HuH-7.5 (cell line): ENCODE results near the gene SIRPG.
"Not testable (repeated sequence)": the region's sequence is repeated elsewhere in the genome, so short reads cannot be mapped to it uniquely, and the experiment has no call there.

Experiments used
- DNase-seq: peaks from one replicate; pipeline ENCODE4 v3.0.0; 2011; ENCODE audit warnings: low spot score

SIRPG gene

DNA sequence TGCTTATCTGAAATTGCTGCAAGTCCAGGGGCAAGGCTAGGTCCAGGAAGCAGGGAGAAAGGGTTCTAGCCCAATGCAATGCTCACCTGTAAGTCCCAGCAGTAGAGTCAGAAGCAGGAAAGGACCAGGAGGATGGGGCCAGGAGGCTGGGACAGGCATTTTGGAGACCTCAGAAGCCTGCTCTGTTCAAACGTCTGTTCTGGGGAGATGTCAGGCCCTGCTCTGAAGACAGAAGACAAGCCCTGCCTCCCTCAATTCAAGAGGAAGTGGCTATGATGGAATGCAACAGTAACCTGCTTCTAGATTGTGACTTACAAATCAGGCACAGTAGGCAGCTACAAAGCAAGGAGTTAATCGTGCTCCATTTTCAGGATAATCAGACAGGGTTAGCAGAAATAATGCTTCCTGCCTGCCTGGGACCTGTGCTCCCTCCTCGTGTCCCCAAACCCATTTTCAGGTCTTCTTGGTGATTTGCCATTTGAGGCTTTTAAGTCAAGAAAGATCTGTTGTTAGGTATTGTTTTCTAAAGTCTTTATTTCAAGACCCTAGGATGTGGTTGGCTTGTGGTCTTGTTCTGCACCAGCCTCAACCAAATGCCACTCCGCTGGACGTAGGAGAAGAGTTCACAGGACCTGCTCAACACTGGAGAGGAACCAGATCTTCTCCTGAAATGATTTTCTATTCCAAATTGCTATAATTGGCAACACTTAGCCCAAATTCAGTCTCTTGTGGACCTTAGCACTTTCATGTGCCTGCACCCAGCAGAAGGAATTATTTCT, at the start of gene SIRPG:
TSS of gene SIRPG (minus strand) at position 224 of the 779 bp plus-strand sequence. CDS start at position 159, 65 bp downstream.
- DNase-seq: no peak

DNA sequence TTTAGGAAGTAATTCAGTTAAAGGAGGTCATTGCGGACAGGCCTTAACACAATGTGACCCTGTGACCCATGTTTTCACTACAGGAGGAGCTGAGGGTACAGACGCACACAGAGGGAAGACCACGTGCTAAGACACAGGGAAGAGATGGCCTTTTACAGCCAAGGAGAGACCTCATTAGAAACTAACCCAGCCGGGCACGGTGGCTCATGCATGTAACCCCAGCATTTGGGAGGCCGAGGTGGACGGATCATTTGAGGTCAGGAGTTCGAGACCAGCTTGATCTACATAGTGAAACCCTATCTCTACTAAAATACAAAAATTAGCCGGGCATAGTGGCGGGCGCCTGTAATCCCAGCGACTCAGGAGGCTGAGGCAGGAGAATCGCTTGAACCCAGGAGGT, 49.3 kb upstream of the SIRPG start:
- DNase-seq: not testable (repeated sequence)

DNA sequence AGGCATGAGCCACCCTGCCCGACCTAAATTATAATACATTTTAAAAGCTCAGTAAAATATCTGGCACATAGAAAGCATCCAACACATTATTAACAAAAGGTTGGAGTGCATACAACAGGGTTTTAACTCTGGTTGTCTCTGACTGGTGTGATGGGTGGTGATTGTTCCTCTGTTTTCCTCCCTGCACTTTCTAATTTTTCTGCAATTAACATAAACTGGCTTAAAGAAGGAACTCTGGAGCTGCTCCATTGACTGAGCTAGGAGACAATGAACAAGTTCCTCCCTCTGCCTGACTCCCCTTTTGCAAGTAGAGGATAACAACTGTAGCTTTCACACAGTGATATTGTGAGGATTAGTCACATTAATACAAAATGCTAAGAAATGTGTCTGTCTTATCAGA, 48.5 kb upstream of the SIRPG start:
- no peak for DNase-seq

DNA sequence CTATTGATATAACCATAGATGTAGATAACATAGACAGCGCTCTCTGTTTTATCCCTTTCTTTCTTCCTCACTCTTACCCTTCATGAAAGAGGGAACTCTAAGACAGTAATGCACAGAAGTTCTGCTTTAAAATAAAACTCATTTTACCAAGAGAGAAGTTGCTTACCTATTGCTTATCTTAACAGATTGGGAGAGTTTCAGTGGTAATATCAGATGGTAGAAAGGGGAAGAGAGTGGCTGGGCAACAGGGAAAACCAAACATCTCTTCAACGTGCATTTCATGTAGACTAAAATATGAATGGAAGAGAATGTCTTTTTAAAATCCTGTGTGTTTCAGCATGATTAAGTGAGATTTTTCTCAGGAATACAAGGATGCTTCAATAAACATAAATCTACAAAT, 45.3 kb upstream of the SIRPG start:
- no peak for DNase-seq

DNA sequence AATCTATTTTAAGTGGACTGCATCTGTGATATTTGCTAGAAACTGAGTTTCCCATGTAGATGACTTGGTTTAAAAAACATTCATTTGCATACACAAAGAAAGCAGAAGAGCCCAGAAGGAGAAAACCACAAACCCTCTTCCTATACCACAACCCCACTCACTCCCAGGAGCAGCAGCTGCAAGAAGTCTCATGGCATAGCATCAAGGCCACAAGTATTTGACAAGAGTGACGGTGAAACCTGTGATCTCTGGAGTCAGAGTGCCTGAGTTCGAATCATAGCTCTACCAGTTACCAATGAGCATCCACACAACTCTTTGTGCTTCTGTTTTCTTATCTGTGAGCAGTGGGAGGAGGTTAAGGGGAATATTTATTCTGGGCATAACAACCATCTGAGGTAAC, 44.7 kb upstream of the SIRPG start:
- DNase-seq: no peak

DNA sequence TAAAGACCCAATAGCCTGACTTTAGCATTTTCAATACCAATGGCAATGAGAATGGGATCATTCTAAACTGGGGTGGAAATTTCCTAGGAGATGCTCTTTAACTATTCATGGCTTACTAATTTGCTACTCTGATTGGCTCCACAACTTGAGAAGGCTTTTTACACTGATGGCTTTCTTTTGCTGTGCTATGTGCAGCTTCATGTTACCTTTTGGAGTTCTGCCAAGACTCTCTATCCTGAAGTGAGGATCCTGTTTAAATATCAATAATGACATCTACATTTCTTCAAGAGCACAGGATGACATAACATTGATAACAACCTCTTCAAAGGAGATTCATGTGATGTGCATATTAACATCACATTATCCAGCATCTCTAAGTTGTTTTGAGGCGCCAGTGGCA, 43.4 kb upstream of the SIRPG start:
- no peak for DNase-seq

DNA sequence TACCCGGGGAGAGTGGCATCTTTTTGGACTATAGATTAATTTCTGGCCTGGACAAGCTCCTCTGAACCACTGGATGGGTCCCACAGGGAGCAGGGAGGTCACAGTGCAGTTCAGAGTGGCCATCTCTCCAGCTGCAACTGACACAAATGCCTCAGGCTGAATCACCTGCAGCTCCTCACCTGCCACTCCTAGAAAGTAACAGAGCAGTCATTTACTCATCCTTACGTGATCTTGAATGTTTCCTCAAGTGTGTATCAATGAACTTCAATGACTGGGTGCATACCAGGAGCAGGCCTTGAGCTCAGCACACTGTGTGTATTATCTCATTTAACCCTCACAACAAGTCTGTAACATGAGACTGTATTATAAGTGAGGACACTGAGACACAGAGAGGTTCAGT, 40.0 kb upstream of the SIRPG start:
- no peak for DNase-seq

DNA sequence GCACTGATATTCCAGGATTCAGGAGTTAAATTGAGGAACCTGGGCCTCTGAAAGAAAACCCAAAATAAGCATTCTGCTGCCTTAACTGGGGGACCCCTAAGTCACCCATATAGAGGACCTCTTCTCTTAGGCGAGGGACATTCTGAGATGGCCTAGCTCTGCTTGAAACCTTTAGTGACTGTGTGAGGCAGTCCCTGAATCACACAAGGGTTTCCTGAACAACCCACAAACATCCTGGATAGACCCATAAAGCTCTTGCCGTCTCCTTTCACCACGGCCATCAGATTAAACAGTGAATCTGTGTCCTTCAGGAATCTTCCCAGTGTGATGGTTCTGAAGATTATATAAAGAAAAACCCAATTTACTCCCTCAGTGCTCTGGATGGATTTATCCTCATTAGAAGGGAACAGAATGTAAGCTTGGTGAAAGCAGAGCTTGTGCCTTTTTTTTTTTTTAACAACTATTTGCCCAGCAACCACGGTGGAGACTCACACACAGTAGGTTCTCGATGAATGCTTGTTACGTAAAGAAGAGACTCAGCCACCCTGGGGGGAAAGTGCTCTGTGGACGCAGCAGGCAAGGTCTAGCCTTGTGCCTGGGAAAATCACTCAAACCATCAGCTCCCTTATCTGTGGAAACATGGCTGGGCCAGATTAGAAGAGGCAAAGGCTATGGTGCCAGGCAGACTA, 39.1 kb upstream of the SIRPG start:
- DNase-seq: no peak

DNA sequence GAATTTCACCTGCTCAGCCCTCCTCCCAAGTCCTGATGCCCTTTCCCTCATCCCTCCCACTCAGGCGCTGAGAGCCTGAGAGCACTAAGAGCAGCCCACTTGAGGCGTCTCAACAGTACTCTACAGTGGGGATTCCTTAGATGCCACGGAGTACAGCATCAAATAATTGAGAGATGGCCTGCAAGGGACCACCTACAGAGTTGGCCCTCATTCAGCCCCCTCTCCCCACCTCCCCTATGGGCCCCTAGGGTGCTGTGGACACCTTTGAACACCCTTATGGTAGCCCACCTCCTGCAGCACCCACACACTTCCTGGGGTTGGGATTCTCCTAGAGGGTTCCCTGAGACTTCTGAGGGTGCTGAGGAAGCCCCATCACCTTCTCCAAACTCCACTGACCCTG, 37.1 kb upstream of the SIRPG start:
- DNase-seq: no peak

DNA sequence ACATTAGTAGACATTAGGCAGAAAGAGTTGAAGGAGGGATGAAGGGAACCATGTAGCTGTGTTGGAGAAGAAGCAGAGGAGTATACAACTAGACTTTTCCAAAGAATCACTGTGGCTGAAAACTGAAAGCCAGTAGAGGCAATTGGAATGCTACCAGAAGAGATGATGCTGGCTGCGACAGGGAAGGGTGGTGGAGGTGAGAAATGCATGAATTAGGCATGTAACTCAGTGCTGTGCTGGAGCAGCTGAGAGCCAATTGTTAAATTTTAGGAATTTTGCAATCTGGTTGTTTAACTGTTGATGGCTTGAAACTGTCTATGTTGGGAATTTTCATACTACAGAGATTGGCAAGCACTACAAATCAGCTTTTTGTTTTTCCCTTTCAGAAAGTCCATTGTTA, 35.8 kb upstream of the SIRPG start:
- DNase-seq: no peak

DNA sequence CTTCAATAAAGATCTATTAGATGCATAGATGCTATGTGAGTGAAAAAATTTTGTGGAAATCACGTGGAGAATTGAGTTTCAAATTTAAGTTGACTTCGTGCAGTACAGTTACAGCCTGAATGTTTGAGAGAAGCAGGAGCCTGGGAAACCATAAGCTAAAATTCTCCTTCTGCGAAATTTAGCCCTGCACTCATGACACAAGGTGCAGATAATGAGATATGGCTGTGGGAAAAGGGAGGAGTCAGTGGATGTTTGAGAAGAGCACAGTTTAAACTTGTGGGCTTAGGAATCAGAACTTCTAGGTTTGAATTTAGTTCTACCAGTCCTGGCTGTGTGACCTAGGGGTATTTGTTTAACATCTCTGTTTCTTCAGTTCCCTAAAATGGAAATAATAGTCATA, 32.1 kb upstream of the SIRPG start:
- no peak for DNase-seq

DNA sequence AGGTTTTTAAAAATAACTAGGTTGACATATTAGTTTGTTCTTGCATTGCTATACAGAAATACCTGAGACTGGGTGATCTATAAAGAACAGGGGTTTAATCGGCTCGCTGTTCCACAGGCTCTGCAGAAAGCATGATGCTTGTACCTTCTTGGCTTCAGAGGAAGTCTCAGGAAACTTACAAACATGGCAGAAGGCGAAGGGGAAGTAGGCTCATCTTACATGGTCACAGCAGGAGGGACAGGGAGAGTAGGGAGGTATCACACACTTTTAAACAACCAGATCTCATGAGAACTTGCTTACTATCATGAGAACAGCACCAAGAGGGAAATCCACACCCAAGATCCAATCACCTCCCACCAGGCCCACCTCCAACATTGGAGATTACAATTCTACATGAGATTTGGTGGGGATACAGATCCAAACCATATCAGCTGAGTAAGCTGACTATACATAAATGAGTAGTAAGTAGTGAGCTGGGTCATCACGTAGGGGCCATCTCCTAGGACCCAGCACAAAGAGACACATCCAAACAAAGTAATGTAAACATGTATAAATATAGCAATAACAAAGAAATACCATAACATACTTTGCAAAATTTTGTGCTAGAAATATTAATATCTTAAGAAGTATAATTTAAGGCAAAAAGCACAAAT, 31.4 kb upstream of the SIRPG start:
- no peak for DNase-seq

DNA sequence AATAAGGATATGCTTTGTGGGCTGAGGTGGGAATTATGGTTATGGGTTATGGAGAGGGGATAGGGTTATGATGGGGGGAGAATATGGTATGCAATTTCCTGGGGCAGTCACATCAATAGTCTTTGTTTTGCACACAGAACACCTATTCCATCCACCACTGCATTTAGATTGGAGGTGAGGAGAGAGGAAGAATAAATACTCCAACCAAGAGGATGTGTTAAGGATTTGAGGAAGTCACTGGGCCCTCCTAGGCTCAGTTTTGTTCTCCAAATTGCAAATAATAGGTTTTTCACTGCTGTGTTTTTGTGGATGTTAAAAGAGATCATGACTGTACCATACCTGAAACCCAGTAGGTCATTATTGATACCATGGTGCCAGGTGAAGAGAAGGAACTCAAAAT, 29.5 kb upstream of the SIRPG start:
- no peak for DNase-seq

DNA sequence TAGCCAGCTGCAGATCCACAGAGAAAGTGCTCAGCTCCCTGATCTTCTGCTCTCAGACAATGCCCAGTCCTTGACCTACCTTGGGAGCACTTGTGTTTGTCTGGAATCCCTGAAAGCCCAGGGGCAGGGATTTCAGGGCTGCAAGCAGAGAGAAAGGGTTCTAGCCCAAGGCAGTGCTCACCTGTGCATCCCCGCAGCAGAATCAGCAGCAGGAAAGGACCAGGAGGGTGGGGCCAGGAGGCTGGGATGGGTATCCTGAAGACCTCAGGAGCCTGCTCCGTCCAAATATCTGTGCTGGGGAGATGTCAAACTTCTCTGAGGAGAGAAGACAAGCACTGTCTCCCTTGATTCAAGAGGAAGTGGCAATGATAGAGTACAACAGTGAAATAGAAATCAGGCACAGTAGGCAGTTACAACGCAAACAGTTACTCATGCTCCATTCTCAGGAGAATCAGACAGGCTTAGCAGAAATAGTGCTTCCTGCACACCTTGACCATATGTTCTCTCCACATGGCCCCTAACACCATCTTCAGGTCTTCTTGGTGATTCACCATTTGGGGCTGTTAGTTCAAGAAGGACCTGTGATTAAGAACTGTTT, 28.7 kb upstream of the SIRPG start:
- no peak for DNase-seq

DNA sequence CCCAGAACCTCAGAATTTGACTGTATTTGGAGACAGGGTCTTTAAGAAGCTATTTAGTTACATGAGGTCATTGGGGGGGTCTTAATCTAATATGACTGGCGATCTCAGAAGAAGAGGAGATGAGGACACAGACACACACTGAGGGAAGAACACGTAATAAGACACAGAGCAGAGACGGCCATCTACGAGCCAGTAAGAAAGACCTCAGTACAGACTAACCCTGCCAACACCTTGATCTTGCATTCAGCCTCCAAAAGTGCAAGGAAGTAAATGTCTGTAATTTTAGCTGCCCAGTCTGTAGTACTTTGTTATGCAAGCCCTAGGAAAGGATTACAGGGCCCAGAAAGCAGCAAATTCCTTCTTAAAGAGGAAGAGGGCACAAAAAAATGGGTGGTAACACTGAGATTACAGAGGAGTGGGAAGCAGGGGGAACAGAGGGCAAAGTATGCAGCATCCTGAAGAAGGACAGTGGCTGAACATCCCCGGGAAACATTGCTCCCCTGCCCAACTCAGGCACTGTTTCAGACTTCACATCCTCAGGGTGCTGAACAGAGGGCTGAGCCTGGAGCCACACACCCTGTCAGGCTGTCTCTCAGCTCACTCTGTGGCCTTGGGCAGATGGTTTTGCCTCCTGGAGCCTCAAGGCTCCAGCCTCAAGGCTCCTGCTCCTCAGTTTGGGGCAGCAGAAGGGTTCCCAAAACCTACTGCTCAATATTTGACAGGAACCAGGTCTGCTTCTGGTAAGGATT, 27.9 kb upstream of the SIRPG start:
- DNase-seq: no peak

DNA sequence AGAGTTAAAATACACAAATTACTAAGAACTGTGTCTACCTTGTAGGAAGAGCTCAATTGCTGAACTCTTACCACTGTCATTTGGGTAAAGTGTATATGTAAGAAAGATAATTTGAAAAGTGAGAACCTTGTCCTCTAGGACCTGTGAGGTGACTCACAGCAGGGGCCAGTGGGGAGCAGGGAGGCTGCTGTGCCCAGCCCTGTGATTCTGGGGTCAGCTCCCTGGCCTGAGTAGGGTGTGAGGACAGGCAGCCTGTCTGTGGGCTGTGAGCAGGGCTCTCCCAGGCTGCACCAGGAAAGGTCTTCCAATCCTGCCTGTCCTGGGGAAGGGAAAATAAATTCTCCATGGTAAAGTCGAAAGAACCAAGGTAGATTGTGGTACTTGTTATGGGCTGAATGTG, 27.3 kb upstream of the SIRPG start:
- DNase-seq: no peak

DNA sequence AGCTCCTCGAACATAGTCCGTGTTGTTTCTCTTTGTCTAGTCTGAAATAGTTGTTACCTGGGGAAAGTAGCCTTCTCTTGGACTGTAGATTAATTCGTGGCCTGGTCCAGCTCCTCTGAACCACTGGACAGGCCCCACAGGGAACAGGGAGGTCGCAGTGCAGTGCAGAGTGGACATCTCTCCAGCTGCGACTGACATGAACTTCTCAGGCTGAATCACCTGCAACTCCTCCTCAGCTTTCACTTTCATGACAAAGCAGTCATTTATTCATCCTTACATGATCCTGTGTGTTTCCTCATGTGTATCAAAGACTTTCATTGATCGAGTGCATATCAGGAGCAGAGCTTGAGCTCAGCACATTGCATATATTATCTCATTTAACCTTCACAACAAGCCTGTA, 19.1 kb upstream of the SIRPG start:
- no peak for DNase-seq

DNA sequence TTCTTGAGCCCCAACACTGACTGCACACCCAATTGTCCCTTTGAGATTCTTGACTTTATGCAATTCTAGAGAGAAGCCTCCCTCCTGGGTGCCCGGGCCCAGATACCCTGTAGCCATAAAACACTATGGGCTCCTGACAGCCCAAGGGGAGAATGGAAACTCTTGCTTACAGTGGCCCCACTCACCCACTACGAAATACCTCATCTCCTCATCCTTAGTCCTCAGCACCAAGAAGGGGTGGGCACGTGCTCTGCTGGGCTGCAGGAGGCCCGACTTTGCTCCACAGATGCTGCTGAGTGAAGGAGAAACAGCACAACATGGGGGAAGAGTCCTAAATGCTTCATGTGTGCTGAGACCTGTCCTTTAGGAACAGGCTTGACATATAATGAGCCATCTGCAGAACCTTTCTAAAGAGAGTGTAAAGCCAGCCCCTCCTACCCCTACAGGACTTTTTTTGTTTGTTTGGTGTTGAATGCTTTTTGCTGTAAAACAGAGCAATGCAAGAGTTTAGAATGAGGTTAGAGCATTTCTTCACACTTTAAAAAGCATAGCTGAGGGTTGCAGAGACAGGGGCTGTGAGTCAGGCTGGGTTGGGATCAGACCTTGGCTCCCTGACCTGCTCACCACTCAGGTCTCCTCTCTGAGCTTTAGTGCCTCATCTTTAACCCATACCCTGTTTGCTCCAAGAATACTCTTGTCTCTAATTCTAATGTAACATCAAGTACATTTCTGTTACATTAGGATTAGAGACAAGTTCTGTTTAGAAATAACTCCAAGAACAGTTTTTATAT, 17.6 kb upstream of the SIRPG start:
- DNase-seq: no peak

DNA sequence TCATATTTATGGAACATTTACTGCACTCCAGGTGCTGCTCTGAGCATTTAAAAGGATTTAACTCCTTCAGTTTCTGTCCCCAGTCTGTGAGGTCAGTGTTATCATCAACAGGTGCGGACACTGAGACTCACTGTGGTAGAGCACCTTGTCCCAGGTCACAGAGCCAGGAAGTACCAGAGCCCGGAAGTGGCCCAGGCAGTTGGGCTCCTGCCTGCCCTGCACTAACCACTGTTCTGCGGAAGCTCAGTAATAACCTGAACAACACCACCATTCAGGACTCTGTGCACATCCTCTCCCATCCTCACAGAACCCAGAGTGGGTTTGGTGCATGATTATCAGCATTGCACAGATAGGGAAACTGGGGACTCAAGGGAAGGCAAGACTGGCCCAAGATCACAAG, 16.8 kb upstream of the SIRPG start:
- no peak for DNase-seq

DNA sequence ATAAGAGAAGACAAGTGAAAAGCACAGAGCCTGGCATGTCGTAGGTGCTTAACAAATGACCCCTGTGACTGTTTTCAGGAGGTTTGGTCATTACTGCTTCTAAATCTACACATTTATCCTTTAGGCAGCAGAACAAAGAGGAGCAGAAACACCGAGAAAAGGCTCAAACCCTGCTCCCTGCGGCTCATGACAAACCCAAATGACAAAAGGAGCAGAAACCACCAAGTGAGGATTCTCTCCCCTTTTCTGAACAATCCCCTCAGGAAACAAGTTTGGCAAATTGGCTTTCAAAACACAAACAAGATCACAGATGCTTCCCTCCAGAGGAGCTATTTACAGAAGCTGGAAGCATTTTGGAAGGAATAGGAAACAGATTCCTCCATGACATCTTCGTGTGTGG, 15.8 kb upstream of the SIRPG start:
- no peak for DNase-seq

DNA sequence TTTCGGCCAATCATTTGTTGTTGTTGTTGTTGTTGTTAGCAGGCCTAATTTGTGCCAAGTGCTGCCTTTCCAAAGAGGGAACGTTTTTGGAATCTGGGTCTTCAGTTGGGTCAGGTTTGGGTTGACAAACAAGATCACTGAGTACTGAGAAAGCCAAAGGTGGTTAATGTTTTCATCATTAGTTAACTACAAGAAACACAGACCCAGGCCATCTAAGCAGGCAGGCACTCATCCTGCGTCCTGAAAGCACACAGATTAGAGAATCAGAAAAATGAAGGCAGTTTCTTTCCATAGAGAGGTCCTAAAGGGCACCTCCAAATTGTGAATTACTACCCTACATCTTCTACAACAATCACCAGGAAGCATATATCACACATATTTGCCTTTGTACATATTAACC, 15.1 kb upstream of the SIRPG start:
- no peak for DNase-seq
